HepG2 (cell line): Measurements from ENCODE around the gene NBL1. TPM values are rescaled to one million over a fixed set of nuclear protein-coding genes. Genes with fewer than 3 reads are reported as not detected.

Experiments
- CAMTA2 ChIP-seq: sonication (generic); formaldehyde crosslinking; IDR thresholded peaks from 2 replicates; pipeline ENCODE4 v1.4.0; 2020; ENCODE audit warnings: mild to moderate bottlenecking, missing genetic modification reagents, borderline replicate concordance
- CC2D1A ChIP-seq: sonication (generic); formaldehyde crosslinking; IDR thresholded peaks from 2 replicates; pipeline ENCODE4 v1.8.1; 2023; ENCODE audit warnings: mild to moderate bottlenecking, missing genetic modification reagents
- FOXK1 ChIP-seq: sonication (generic); formaldehyde crosslinking; IDR thresholded peaks from 2 replicates; pipeline ENCODE4 v1.4.0; 2020; ENCODE audit warnings: low read depth, missing genetic modification reagents, borderline replicate concordance
- HOXD1 ChIP-seq: sonication (generic); formaldehyde crosslinking; IDR thresholded peaks from 2 replicates; pipeline ENCODE4 v1.5.0; 2020; ENCODE audit warnings: missing genetic modification reagents
- KDM2A ChIP-seq: sonication (generic); formaldehyde crosslinking; IDR thresholded peaks from 2 replicates; pipeline ENCODE4 v1.4.0; 2020; ENCODE audit warnings: low read depth, missing genetic modification reagents, borderline replicate concordance
- MED1 ChIP-seq: sonication (generic); formaldehyde crosslinking; IDR thresholded peaks from 2 replicates; pipeline ENCODE4 v1.4.0; 2020; ENCODE audit warnings: missing genetic modification reagents
- MIER2 ChIP-seq: IDR thresholded peaks from 2 replicates; pipeline ENCODE4 v1.6.1; 2016; ENCODE audit warnings: missing biosample characterization, missing genetic modification reagents
- PAWR ChIP-seq: sonication (generic); formaldehyde crosslinking; IDR thresholded peaks from 2 replicates; pipeline ENCODE4 v1.4.0; 2020; ENCODE audit warnings: missing genetic modification reagents, mild to moderate bottlenecking, borderline replicate concordance
- PHB2 ChIP-seq: fragments of 450-650 bp; IDR thresholded peaks from 2 replicates; pipeline ENCODE4 v1.6.1; 2018; ENCODE audit not compliant: partially characterized antibody
- SALL1 ChIP-seq: sonication (generic); formaldehyde crosslinking; IDR thresholded peaks from 2 replicates; pipeline ENCODE4 v1.8.0; 2022; ENCODE audit warnings: mild to moderate bottlenecking, missing genetic modification reagents
- TEAD3 ChIP-seq: optimal IDR thresholded peaks from 2 replicates; pipeline ENCODE3; 2016; ENCODE audit warnings: borderline replicate concordance
- TSC22D2 ChIP-seq: sonication (generic); formaldehyde crosslinking; IDR thresholded peaks from 2 replicates; pipeline ENCODE4 v1.5.1; 2020; ENCODE audit warnings: missing genetic modification reagents, mild to moderate bottlenecking, borderline replicate concordance
- ZBTB21 ChIP-seq: sonication (generic); formaldehyde crosslinking; IDR thresholded peaks from 2 replicates; pipeline ENCODE4 v1.4.0; 2020; ENCODE audit warnings: missing genetic modification reagents
- ZNF790 ChIP-seq: sonication (generic); formaldehyde crosslinking; IDR thresholded peaks from 2 replicates; pipeline ENCODE4 v1.8.0; 2022; ENCODE audit warnings: missing genetic modification reagents, mild to moderate bottlenecking, borderline replicate concordance
- ZSCAN20 ChIP-seq: sonication (generic); formaldehyde crosslinking; IDR thresholded peaks from 2 replicates; pipeline ENCODE4 v1.4.0; 2020; ENCODE audit warnings: missing genetic modification reagents, mild to moderate bottlenecking, borderline replicate concordance
- ZSCAN22 ChIP-seq: sonication (generic); formaldehyde crosslinking; IDR thresholded peaks from 2 replicates; pipeline ENCODE4 v1.4.0; 2020; ENCODE audit warnings: mild to moderate bottlenecking, missing genetic modification reagents
- ZSCAN9 ChIP-seq: IDR thresholded peaks from 2 replicates; pipeline ENCODE4 v1.6.1; 2016; ENCODE audit warnings: borderline replicate concordance
- polyA plus RNA-seq, 8 experiments: library from polyadenylated mRNA; depleted of rRNA in 3 of 8; stranded (reverse) in 7 of 8; unstranded in 1 of 8; fragments of >200 nt; fragmentation: Illumina TruSeq in 4 of 8; extraction: Trizol in 4 of 8; gene quantifications; 2 replicates each; pipeline versions ENCODE4 v1.2.1 to v1.2.3, GENCODE V29; 2011 to 2016; ENCODE audit warnings: low read depth in 4 of 8, missing spikeins in 1 of 8, mixed read lengths in 1 of 8; ENCODE audit not compliant: insufficient read depth in 1 of 8
- total RNA-seq, 5 experiments: library from RNA; depleted of rRNA; stranded (reverse); fragments of >200 nt; fragmentation: Illumina TruSeq; extraction: Trizol; gene quantifications; 2 replicates each; pipeline ENCODE4 v1.2.3, GENCODE V29; 2016; ENCODE audit warnings: low read depth in 1 of 5
- TF ChIP-seq, protein P1 (sequence below): sonication (generic); formaldehyde crosslinking; IDR thresholded peaks from 2 replicates; pipeline ENCODE4 v1.8.1; 2023; ENCODE audit warnings: missing genetic modification reagents, inconsistent platforms, borderline replicate concordance
- TF ChIP-seq, protein P2 (sequence below): sonication (generic); formaldehyde crosslinking; conservative IDR thresholded peaks from 2 replicates; pipeline ENCODE4 v1.5.0; 2020; ENCODE audit warnings: missing genetic modification reagents
- TF ChIP-seq, protein P3 (sequence below): sonication (generic); formaldehyde crosslinking; IDR thresholded peaks from 2 replicates; pipeline ENCODE4 v1.4.0; 2020; ENCODE audit warnings: missing genetic modification reagents
- TF ChIP-seq, protein P4 (sequence below): IDR thresholded peaks from 2 replicates; pipeline ENCODE4 v1.6.1; 2016; ENCODE audit warnings: missing biosample characterization, missing genetic modification reagents, low read depth

Gene NBL1
- total and polyA plus RNA-seq, 2 of the 13 experiments (the other 11 are each of a cell fraction or from before 2014, with no cell fraction given): 2.7 to 13.8 TPM

DNA sequence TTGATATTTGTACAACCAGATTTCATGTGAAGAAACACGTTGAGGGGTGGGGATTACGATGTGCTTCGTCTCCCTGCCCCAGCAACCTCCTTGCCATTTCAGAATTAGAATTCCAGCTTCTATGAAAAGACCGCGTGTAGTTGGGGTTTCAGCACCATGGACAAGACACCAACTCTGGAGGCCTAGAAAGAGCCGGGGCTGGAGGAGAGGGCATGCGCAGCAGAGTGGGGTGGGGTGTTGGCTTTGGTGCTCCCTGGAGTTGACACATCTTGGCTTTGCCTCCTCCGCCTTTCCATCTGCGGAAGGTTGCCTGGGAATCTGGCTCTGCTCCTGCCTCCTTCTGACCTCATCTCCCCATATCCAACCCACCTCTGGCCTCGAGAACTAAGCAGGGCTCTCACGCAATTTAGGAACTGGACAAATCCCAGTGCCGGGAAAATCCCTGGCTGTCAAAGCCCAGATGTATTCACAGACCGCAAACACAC, 32.4 kb downstream of the NBL1 start (continued):
- TF ChIP-seq TEAD3 (CRISPR knock-in tag): peak; percentile 18
- no peak for TF ChIP-seq KDM2A (CRISPR knock-in tag)
- TF ChIP-seq ZSCAN20 (CRISPR knock-in tag): 0 out of 2 replicates have a peak, but pooled peaks have one; percentile 46
- TF ChIP-seq, protein P1, sequence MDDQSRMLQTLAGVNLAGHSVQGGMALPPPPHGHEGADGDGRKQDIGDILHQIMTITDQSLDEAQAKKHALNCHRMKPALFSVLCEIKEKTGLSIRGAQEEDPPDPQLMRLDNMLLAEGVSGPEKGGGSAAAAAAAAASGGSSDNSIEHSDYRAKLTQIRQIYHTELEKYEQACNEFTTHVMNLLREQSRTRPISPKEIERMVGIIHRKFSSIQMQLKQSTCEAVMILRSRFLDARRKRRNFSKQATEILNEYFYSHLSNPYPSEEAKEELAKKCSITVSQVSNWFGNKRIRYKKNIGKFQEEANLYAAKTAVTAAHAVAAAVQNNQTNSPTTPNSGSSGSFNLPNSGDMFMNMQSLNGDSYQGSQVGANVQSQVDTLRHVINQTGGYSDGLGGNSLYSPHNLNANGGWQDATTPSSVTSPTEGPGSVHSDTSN (CRISPR knock-in tag): 0 out of 2 replicates have a peak, but pooled peaks have one; percentile 28
- TF ChIP-seq MIER2: peak; percentile 98
- TF ChIP-seq ZBTB21 (CRISPR knock-in tag): no peak
- TF ChIP-seq CC2D1A (CRISPR knock-in tag): no peak
- TF ChIP-seq, protein P2, sequence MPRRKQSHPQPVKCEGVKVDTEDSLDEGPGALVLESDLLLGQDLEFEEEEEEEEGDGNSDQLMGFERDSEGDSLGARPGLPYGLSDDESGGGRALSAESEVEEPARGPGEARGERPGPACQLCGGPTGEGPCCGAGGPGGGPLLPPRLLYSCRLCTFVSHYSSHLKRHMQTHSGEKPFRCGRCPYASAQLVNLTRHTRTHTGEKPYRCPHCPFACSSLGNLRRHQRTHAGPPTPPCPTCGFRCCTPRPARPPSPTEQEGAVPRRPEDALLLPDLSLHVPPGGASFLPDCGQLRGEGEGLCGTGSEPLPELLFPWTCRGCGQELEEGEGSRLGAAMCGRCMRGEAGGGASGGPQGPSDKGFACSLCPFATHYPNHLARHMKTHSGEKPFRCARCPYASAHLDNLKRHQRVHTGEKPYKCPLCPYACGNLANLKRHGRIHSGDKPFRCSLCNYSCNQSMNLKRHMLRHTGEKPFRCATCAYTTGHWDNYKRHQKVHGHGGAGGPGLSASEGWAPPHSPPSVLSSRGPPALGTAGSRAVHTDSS: no peak
- TF ChIP-seq, protein P3, sequence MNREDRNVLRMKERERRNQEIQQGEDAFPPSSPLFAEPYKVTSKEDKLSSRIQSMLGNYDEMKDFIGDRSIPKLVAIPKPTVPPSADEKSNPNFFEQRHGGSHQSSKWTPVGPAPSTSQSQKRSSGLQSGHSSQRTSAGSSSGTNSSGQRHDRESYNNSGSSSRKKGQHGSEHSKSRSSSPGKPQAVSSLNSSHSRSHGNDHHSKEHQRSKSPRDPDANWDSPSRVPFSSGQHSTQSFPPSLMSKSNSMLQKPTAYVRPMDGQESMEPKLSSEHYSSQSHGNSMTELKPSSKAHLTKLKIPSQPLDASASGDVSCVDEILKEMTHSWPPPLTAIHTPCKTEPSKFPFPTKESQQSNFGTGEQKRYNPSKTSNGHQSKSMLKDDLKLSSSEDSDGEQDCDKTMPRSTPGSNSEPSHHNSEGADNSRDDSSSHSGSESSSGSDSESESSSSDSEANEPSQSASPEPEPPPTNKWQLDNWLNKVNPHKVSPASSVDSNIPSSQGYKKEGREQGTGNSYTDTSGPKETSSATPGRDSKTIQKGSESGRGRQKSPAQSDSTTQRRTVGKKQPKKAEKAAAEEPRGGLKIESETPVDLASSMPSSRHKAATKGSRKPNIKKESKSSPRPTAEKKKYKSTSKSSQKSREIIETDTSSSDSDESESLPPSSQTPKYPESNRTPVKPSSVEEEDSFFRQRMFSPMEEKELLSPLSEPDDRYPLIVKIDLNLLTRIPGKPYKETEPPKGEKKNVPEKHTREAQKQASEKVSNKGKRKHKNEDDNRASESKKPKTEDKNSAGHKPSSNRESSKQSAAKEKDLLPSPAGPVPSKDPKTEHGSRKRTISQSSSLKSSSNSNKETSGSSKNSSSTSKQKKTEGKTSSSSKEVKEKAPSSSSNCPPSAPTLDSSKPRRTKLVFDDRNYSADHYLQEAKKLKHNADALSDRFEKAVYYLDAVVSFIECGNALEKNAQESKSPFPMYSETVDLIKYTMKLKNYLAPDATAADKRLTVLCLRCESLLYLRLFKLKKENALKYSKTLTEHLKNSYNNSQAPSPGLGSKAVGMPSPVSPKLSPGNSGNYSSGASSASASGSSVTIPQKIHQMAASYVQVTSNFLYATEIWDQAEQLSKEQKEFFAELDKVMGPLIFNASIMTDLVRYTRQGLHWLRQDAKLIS (CRISPR knock-in tag): no peak
- TF ChIP-seq MED1 (CRISPR knock-in tag): no peak
- TF ChIP-seq FOXK1 (CRISPR knock-in tag): no peak
- no peak for TF ChIP-seq PHB2
- no peak for TF ChIP-seq ZSCAN22
- TF ChIP-seq TSC22D2: peak; percentile 45; the same call in 1 of the 2 replicates
- peak; percentile 67; the same call in 1 of the 2 replicates for TF ChIP-seq ZSCAN9 (CRISPR knock-in tag)
- TF ChIP-seq, protein P4, sequence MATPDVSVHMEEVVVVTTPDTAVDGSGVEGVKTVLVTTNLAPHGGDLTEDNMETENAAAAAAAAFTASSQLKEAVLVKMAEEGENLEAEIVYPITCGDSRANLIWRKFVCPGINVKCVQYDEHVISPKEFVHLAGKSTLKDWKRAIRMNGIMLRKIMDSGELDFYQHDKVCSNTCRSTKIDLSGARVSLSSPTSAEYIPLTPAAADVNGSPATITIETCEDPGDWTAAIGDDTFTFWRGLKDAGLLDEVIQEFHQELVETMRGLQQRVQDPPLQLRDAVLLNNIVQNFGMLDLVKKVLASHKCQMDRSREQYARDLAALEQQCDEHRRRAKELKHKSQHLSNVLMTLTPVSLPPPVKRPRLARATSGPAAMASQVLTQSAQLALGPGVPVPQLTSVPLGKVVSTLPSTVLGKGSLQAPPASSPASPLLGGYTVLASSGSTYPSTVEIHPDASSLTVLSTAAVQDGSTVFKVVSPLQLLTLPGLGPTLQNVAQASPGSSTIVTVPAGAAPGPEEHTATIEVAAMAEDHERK (CRISPR knock-in tag): no peak
- TF ChIP-seq SALL1 (CRISPR knock-in tag): peak; percentile 60
- no peak for TF ChIP-seq HOXD1
- no peak for TF ChIP-seq ZNF790 (CRISPR knock-in tag)
- TF ChIP-seq CAMTA2 (CRISPR knock-in tag): no peak
- TF ChIP-seq PAWR (CRISPR knock-in tag): no peak
